MM.1S (cell line): ENCODE results near the gene TMPRSS5.

Source experiments
- DNase-seq: peaks from one replicate; pipeline ENCODE4 v3.0.0-alpha.2; 2015
- H2AFZ ChIP-seq: fragments of 300-600 bp; sonication (generic); 2 replicates; pipeline ENCODE4 v1.6.0; 2016; ENCODE audit warnings: antibody characterized with exemption, low read length
- H3F3A ChIP-seq: fragments of 300-600 bp; sonication (generic); 2 replicates; pipeline ENCODE4 v1.6.1; 2016; ENCODE audit warnings: mild to moderate bottlenecking, antibody characterized with exemption, low read length, moderate library complexity, mixed read lengths; ENCODE audit not compliant: insufficient read depth
- H3K27ac ChIP-seq: fragments of 300-600 bp; sonication (generic); 2 replicates; pipeline ENCODE4 v1.5.1; 2016; ENCODE audit warnings: mild to moderate bottlenecking, low read length
- H3K27me3 ChIP-seq: fragments of 300-600 bp; sonication (generic); replicated peaks from 2 replicates; pipeline ENCODE4 v1.6.0; 2016; ENCODE audit warnings: low read length; ENCODE audit not compliant: insufficient read depth
- H3K36me3 ChIP-seq: fragments of 300-600 bp; sonication (generic); replicated peaks from 2 replicates; pipeline ENCODE4 v1.6.1; 2016; ENCODE audit warnings: mild to moderate bottlenecking, low read length, mixed read lengths; ENCODE audit not compliant: insufficient read depth
- H3K4me1 ChIP-seq: fragments of 300-600 bp; sonication (generic); 2 replicates; pipeline ENCODE4 v1.6.1; 2016; ENCODE audit warnings: low read length, mixed read lengths
- H3K4me2 ChIP-seq: fragments of 300-600 bp; sonication (generic); 2 replicates; pipeline ENCODE4 v1.6.0; 2016; ENCODE audit warnings: low read depth, low read length
- H3K4me3 ChIP-seq: fragments of 300-600 bp; sonication (generic); 2 replicates; pipeline ENCODE4 v1.5.1; 2016; ENCODE audit warnings: low read length, mixed read lengths
- H3K79me2 ChIP-seq: fragments of 300-600 bp; sonication (generic); 2 replicates; pipeline ENCODE4 v1.6.1; 2016; ENCODE audit warnings: mixed run types, low read length, mixed read lengths
- H3K9ac ChIP-seq: fragments of 300-600 bp; sonication (generic); 2 replicates; pipeline ENCODE4 v1.6.1; 2016; ENCODE audit warnings: low read length, mixed read lengths
- H3K9me2 ChIP-seq: fragments of 300-600 bp; sonication (generic); replicated peaks from 2 replicates; pipeline ENCODE4 v1.6.1; 2016; ENCODE audit warnings: mild to moderate bottlenecking, low read length, mixed read lengths; ENCODE audit not compliant: insufficient read depth
- H3K9me3 ChIP-seq: fragments of 300-600 bp; sonication (generic); replicated peaks from 2 replicates; pipeline ENCODE4 v1.6.1; 2016; ENCODE audit warnings: mild to moderate bottlenecking, low read length, mixed read lengths; ENCODE audit not compliant: insufficient read depth
- H4K20me1 ChIP-seq: fragments of 300-600 bp; sonication (generic); 2 replicates; pipeline ENCODE4 v1.6.1; 2016; ENCODE audit warnings: mild to moderate bottlenecking, low read length, moderate library complexity, mixed read lengths; ENCODE audit not compliant: insufficient read depth
- EZH2 ChIP-seq: fragments of 300-600 bp; sonication (generic); optimal IDR thresholded peaks from 2 replicates; pipeline ENCODE3; 2017; ENCODE audit warnings: low read depth, mild to moderate bottlenecking, antibody characterized with exemption, low read length, mixed read lengths
- EZH2phosphoT487 ChIP-seq: fragments of 300-600 bp; sonication (generic); IDR thresholded peaks from 2 replicates; pipeline ENCODE4 v1.6.1; 2018; ENCODE audit warnings: antibody characterized with exemption, low read length
- TF ChIP-seq, protein P1 (sequence below): fragments of 300-600 bp; sonication (generic); IDR thresholded peaks from 2 replicates; pipeline ENCODE4 v1.5.1; 2016; ENCODE audit warnings: antibody characterized with exemption, low read length, mixed read lengths

Gene TMPRSS5

DNA sequence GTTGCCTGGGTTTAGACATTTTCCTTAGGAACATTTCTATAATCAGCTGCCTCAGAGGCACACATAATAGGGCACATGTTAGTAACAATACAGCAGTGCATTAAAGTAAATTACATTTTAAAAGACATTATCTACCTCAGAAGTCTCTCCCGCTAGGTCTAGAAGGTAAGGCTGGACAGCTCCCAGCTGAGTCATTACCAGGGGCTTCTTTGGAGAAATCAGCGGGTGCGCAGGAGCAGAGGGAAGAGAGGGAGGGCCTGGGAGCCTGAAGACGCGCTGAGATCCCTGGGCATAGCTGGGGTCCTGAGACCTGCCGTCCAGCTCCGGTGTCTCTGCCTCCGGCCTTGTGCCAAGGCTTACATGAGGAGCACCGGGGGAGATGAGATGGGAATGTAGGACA, 67.7 kb downstream of the TMPRSS5 start:
- no peaks in the 10 kb centered on the region for H3K79me2 ChIP-seq
- no peaks in the 10 kb centered on the region for H4K20me1 ChIP-seq

DNA sequence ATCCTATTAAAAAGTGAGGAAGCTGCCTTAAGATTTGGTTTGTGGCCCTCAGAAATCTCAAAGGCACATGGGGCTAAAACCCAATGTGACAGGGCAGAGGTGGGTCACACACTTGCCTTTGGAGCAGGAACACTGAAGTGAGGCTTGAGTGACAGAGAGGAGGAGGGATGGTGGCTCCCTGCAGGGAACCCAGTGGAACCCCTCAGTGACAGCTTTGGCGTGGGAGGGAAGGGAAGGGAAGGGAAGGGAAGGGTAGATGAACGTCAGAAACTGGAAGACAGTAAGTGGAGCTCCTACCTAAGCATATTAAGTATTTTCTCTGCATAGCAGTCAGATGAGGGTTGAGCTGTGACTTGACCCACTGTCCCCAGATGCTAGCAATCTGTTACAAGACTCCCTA, 68.5 kb downstream of the TMPRSS5 start:
- Histone ChIP-seq H3K9me3 (no peaks in the 10 kb centered on the region), H2AFZ (no peak overlapping the region), H3K9ac (no peak overlapping the region), H3F3A (no peaks in the 10 kb centered on the region), H3K27ac (no peak overlapping the region), H3K9me2 (no peaks in the 10 kb centered on the region), H3K4me2 (no peak overlapping the region), H3K27me3 (no peaks in the 10 kb centered on the region), H3K79me2 (no peaks in the 10 kb centered on the region), H4K20me1 (no peaks in the 10 kb centered on the region), H3K4me3 (no peak overlapping the region), H3K36me3 (no peaks in the 10 kb centered on the region), H3K4me1 (no peaks in the 10 kb centered on the region)
- TF ChIP-seq EZH2 (no peak), EZH2phosphoT487 (no peak)
- TF ChIP-seq, protein P1, sequence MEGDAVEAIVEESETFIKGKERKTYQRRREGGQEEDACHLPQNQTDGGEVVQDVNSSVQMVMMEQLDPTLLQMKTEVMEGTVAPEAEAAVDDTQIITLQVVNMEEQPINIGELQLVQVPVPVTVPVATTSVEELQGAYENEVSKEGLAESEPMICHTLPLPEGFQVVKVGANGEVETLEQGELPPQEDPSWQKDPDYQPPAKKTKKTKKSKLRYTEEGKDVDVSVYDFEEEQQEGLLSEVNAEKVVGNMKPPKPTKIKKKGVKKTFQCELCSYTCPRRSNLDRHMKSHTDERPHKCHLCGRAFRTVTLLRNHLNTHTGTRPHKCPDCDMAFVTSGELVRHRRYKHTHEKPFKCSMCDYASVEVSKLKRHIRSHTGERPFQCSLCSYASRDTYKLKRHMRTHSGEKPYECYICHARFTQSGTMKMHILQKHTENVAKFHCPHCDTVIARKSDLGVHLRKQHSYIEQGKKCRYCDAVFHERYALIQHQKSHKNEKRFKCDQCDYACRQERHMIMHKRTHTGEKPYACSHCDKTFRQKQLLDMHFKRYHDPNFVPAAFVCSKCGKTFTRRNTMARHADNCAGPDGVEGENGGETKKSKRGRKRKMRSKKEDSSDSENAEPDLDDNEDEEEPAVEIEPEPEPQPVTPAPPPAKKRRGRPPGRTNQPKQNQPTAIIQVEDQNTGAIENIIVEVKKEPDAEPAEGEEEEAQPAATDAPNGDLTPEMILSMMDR: no peak
- no peak for DNase-seq

More for the DNA sequence above, 67.7 kb downstream of the TMPRSS5 start:
- no peaks in the 10 kb centered on the region for H3K9me2 ChIP-seq
- no peak for DNase-seq
- no peak overlapping the region for H3K27ac ChIP-seq
- no peak overlapping the region for H3K4me2 ChIP-seq
- no peaks in the 10 kb centered on the region for H3K4me1 ChIP-seq
- no peak overlapping the region for H3K9ac ChIP-seq
- no peaks in the 10 kb centered on the region for H3K36me3 ChIP-seq
- no peak overlapping the region for H3K4me3 ChIP-seq
- H3F3A ChIP-seq: no peaks in the 10 kb centered on the region
- no peaks in the 10 kb centered on the region for H3K9me3 ChIP-seq
- H2AFZ ChIP-seq: no peak overlapping the region
- H3K27me3 ChIP-seq: no peaks in the 10 kb centered on the region
- TF ChIP-seq EZH2 (no peak), EZH2phosphoT487 (no peak)
- TF ChIP-seq, protein P1: no peak
